ENCODE results near the gene MRPS6.

GRCh38 chr21:34065027-34065426 is 8.4 kb upstream of the MRPS6 start:
- TF ChIP-seq CTCF (IDR thresholded peaks at IDR 0.05) (no peak), ZFX (IDR thresholded peaks at IDR 0.05; ENCODE audit: borderline replicate concordance) (no peak)

Data from 22Rv1 (cell line).